Dendritic cell treated with granulocyte-macrophage colony-stimulating factor and Interleukin-4, amounts not matched to agents 40 ng/mL and 50 ng/mL, for 4 days (primary cell): ENCODE data around the gene DNAH7.
"Not testable (repeated sequence)": the region's sequence is repeated elsewhere in the genome, so short reads cannot be mapped to it uniquely, and the experiment has no call there.

Experiments
- H3K27ac Mint-ChIP-seq: one replicate; pipeline ENCODE4 v1.8.0; 2022; ENCODE audit warnings: mild to moderate bottlenecking, mixed read lengths
- H3K27me3 Mint-ChIP-seq: one replicate; pipeline ENCODE4 v1.8.0; 2022; ENCODE audit warnings: mild to moderate bottlenecking, mixed read lengths
- H3K36me3 Mint-ChIP-seq: one replicate; pipeline ENCODE4 v1.8.0; 2022; ENCODE audit warnings: low read depth, mixed read lengths
- H3K4me1 Mint-ChIP-seq: one replicate; pipeline ENCODE4 v1.8.0; 2022; ENCODE audit warnings: low read depth, mixed read lengths
- H3K4me3 Mint-ChIP-seq: one replicate; pipeline ENCODE4 v1.8.0; 2022; ENCODE audit warnings: mild to moderate bottlenecking, moderate library complexity, mixed read lengths
- H3K9me3 Mint-ChIP-seq: one replicate; pipeline ENCODE4 v1.8.0; 2022; ENCODE audit warnings: mixed read lengths
- intact Hi-C: fragments of 100-400 bp; cut with micrococcal nuclease; formaldehyde crosslinking; loops from one replicate; pipeline ENCODE4 v1.15.0; 2022

DNAH7 gene

GRCh38 chr2:195985741-195986140 is 82.9 kb downstream of the DNAH7 start:
- no peak overlapping the region for H3K4me3 Mint-ChIP-seq
- H3K4me1 Mint-ChIP-seq, result peaks cover 6% of the 10 kb centered on the region
- H3K9me3 Mint-ChIP-seq, result no peaks in the 10 kb centered on the region
- no peaks in the 10 kb centered on the region for H3K36me3 Mint-ChIP-seq
- H3K27me3 Mint-ChIP-seq, result no peaks in the 10 kb centered on the region
- no peak overlapping the region for H3K27ac Mint-ChIP-seq
- intact Hi-C loops, result no loop called here

GRCh38 chr2:195984923-195985726 is 83.5 kb downstream of the DNAH7 start:
- H3K27me3 Mint-ChIP-seq, result no peaks in the 10 kb centered on the region
- no peak overlapping the region for H3K4me3 Mint-ChIP-seq
- H3K4me1 Mint-ChIP-seq, result peaks cover 6% of the 10 kb centered on the region
- no peaks in the 10 kb centered on the region for H3K9me3 Mint-ChIP-seq
- no peaks in the 10 kb centered on the region for H3K36me3 Mint-ChIP-seq
- intact Hi-C loops, result no loop called here
- H3K27ac Mint-ChIP-seq, result no peak overlapping the region

GRCh38 chr2:195967336-195967735 is 101.3 kb downstream of the DNAH7 start:
- no peaks in the 10 kb centered on the region for H3K27me3 Mint-ChIP-seq
- peaks cover 9% of the 10 kb centered on the region for H3K4me1 Mint-ChIP-seq
- intact Hi-C loops, result no loop called here
- H3K9me3 Mint-ChIP-seq, result peaks cover 10% of the 10 kb centered on the region
- H3K27ac Mint-ChIP-seq, result no peak overlapping the region
- H3K36me3 Mint-ChIP-seq, result no peaks in the 10 kb centered on the region
- no peak overlapping the region for H3K4me3 Mint-ChIP-seq

- H3K27ac Mint-ChIP-seq, result peak overlapping the region; percentile 62
- H3K4me1 Mint-ChIP-seq, result peaks cover 18% of the 10 kb centered on the region
- no peaks in the 10 kb centered on the region for H3K36me3 Mint-ChIP-seq
- no peaks in the 10 kb centered on the region for H3K27me3 Mint-ChIP-seq
- no peak overlapping the region for H3K4me3 Mint-ChIP-seq
- peaks cover 10% of the 10 kb centered on the region for H3K9me3 Mint-ChIP-seq
- intact Hi-C loops, result no loop called here
Observed at GRCh38 chr2:195961873-195962272, 106.8 kb downstream of the DNAH7 start.

- Mint-ChIP-seq H3K36me3 (no peaks in the 10 kb centered on the region), H3K27me3 (no peaks in the 10 kb centered on the region), H3K4me3 (no peak overlapping the region), H3K27ac (no peak overlapping the region), H3K9me3 (peaks cover 10% of the 10 kb centered on the region), H3K4me1 (peaks cover 18% of the 10 kb centered on the region)
- intact Hi-C loops, result no loop called here
Observed at GRCh38 chr2:195959341-195959740, 109.3 kb downstream of the DNAH7 start.

GRCh38 chr2:195956725-195957124 is 111.9 kb downstream of the DNAH7 start:
- intact Hi-C loops, result no loop called here
- no peaks in the 10 kb centered on the region for H3K36me3 Mint-ChIP-seq
- no peak overlapping the region for H3K4me3 Mint-ChIP-seq
- H3K27ac Mint-ChIP-seq, result no peak overlapping the region
- H3K4me1 Mint-ChIP-seq, result peaks cover 5% of the 10 kb centered on the region
- no peaks in the 10 kb centered on the region for H3K27me3 Mint-ChIP-seq
- H3K9me3 Mint-ChIP-seq, result peaks cover 17% of the 10 kb centered on the region

- no peak overlapping the region for H3K27ac Mint-ChIP-seq
- H3K27me3 Mint-ChIP-seq, result no peaks in the 10 kb centered on the region
- intact Hi-C loops, result no loop called here
- no peaks in the 10 kb centered on the region for H3K4me1 Mint-ChIP-seq
- no peaks in the 10 kb centered on the region for H3K36me3 Mint-ChIP-seq
- no peak overlapping the region for H3K4me3 Mint-ChIP-seq
- peaks cover 10% of the 10 kb centered on the region for H3K9me3 Mint-ChIP-seq
Observed at GRCh38 chr2:195945056-195945455, 123.6 kb downstream of the DNAH7 start.

- Mint-ChIP-seq H3K4me1 (no peaks in the 10 kb centered on the region), H3K36me3 (no peaks in the 10 kb centered on the region), H3K27me3 (no peaks in the 10 kb centered on the region), H3K27ac (no peak overlapping the region), H3K4me3 (no peak overlapping the region), H3K9me3 (peaks cover 5% of the 10 kb centered on the region)
- intact Hi-C loops, result loop anchor here (5.0 kb wide), 1 partner anchor 275 kb away; no protein-coding TSS in a partner anchor
Observed at GRCh38 chr2:195937176-195937575, 131.5 kb downstream of the DNAH7 start.

GRCh38 chr2:195934484-195934883 is 134.2 kb downstream of the DNAH7 start:
- H3K9me3 Mint-ChIP-seq, result no peaks in the 10 kb centered on the region
- H3K36me3 Mint-ChIP-seq, result no peaks in the 10 kb centered on the region
- no peak overlapping the region for H3K27ac Mint-ChIP-seq
- no peaks in the 10 kb centered on the region for H3K4me1 Mint-ChIP-seq
- no peak overlapping the region for H3K4me3 Mint-ChIP-seq
- intact Hi-C loops, result no loop called here
- no peaks in the 10 kb centered on the region for H3K27me3 Mint-ChIP-seq

GRCh38 chr2:195929531-195929930 is 139.1 kb downstream of the DNAH7 start:
- Mint-ChIP-seq H3K9me3 (no peaks in the 10 kb centered on the region), H3K36me3 (no peaks in the 10 kb centered on the region), H3K27me3 (no peaks in the 10 kb centered on the region), H3K4me3 (no peak overlapping the region), H3K27ac (no peak overlapping the region), H3K4me1 (no peaks in the 10 kb centered on the region)
- intact Hi-C loops, result no loop called here

GRCh38 chr2:195925120-195925519 is 143.5 kb downstream of the DNAH7 start:
- H3K27me3 Mint-ChIP-seq, result no peaks in the 10 kb centered on the region
- intact Hi-C loops, result no loop called here
- no peaks in the 10 kb centered on the region for H3K4me1 Mint-ChIP-seq
- H3K36me3 Mint-ChIP-seq, result no peaks in the 10 kb centered on the region
- no peak overlapping the region for H3K27ac Mint-ChIP-seq
- peaks cover 3% of the 10 kb centered on the region for H3K9me3 Mint-ChIP-seq
- H3K4me3 Mint-ChIP-seq, result no peak overlapping the region

GRCh38 chr2:195923889-195924288 is 144.7 kb downstream of the DNAH7 start:
- Mint-ChIP-seq H3K27me3 (no peaks in the 10 kb centered on the region), H3K4me1 (no peaks in the 10 kb centered on the region), H3K27ac (no peak overlapping the region), H3K36me3 (no peaks in the 10 kb centered on the region), H3K4me3 (no peak overlapping the region), H3K9me3 (peaks cover 5% of the 10 kb centered on the region)
- intact Hi-C loops, result no loop called here

GRCh38 chr2:195917021-195917600 is 151.5 kb downstream of the DNAH7 start:
- intact Hi-C loops, H3K4me1 Mint-ChIP-seq, H3K27me3 Mint-ChIP-seq, H3K27ac Mint-ChIP-seq, H3K36me3 Mint-ChIP-seq, H3K4me3 Mint-ChIP-seq: not testable (repeated sequence)
- peaks cover 14% of the 10 kb centered on the region for H3K9me3 Mint-ChIP-seq

GRCh38 chr2:195912079-195912478 is 156.6 kb downstream of the DNAH7 start:
- Mint-ChIP-seq H3K9me3 (peaks cover 10% of the 10 kb centered on the region), H3K4me1 (no peaks in the 10 kb centered on the region), H3K27ac (no peak overlapping the region), H3K27me3 (no peaks in the 10 kb centered on the region), H3K36me3 (no peaks in the 10 kb centered on the region), H3K4me3 (no peak overlapping the region)
- intact Hi-C loops, result no loop called here

- Mint-ChIP-seq H3K4me3 (no peak overlapping the region), H3K27ac (no peak overlapping the region), H3K9me3 (peaks cover 9% of the 10 kb centered on the region), H3K27me3 (no peaks in the 10 kb centered on the region), H3K36me3 (no peaks in the 10 kb centered on the region), H3K4me1 (no peaks in the 10 kb centered on the region)
- intact Hi-C loops, result no loop called here
Observed at GRCh38 chr2:195910570-195910969, 158.1 kb downstream of the DNAH7 start.
